Activated CD8-positive, alpha-beta memory T cell treated with anti-CD3 and anti-CD28 coated beads, Interleukin-2, amount 50 U/mL, for 24 hours (primary cell): ENCODE measurements around the gene ABCC6.

Experiments
- DNase-seq: peaks from one replicate; pipeline ENCODE4 v3.0.0-alpha.2; 2020; ENCODE audit errors: extremely low read depth

ABCC6 gene

DNA sequence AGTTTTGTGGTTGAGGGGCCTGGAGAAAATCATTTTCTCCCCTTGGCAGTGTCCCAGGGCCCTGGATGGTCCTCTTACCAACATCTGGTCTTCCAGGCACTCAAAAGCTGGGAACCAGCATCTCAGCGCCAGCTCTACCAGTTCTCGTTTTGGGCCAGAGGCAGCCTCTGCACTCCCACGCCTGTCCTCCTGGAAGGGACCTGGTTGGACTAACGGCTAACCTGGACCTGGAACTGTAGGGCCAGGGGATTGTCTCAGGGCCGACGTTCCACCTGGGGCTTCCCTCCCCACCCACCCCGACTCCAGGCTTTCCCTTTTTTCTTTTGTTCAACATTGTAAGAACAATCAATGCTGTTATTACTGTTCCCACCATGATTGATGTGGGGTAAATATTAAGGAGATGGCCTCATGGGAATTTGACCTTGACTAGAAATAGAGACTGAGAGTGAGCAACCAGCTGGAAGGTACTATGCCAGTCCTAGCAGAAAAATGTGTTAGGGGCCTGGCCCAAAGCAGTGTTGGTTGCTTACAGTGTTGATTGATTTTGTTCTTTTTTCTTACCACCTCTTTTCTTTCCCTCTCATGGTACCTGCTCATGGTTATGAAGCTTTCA lies 81.4 kb downstream of the ABCC6 start:
- DNase-seq: no peak

DNA sequence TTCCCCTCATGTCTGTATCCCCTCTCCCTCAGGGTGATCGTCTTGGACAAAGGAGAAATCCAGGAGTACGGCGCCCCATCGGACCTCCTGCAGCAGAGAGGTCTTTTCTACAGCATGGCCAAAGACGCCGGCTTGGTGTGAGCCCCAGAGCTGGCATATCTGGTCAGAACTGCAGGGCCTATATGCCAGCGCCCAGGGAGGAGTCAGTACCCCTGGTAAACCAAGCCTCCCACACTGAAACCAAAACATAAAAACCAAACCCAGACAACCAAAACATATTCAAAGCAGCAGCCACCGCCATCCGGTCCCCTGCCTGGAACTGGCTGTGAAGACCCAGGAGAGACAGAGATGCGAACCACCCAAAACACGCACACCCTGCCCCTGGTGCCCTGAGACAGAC lies 82.2 kb downstream of the ABCC6 start:
- DNase-seq: no peak

DNA sequence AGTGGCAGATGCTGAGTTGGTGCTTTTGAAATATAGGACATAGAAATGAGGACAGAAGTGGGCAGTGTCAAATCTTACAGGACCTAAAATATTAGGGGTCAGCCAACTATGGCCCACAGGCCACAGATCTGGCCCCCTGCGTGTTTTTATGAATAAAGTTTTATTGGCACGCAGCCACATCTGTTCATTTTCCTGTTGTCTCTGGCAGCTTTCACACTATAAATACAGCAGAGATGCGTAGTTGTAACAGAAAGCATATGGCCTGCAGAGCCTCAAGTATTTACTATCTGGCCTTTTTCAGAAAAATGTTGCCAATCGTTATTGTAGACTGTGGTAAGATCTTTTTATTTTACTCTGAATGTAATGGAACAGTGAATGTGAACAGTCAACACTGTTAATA lies 82.8 kb downstream of the ABCC6 start:
- DNase-seq: no peak

DNA sequence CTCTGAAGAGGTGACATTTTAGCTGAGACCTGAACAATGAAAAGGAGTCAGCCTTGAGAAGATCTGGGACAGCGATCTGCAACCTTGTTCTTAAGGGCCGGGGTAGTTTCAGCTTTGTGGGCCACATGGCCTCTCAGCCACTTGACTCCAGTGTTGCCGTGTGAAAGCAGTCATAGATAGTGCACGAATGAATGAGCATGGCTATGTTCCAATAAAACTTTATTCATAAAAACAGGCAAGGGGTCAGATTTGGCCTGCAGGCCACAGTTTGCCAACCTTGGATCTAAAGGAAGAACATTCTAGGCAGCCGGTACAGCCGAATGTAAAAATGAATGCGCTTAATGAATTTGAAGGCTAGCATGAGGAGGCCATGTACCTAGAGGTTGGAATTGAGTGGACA lies 83.5 kb downstream of the ABCC6 start:
- DNase-seq: no peak

DNA sequence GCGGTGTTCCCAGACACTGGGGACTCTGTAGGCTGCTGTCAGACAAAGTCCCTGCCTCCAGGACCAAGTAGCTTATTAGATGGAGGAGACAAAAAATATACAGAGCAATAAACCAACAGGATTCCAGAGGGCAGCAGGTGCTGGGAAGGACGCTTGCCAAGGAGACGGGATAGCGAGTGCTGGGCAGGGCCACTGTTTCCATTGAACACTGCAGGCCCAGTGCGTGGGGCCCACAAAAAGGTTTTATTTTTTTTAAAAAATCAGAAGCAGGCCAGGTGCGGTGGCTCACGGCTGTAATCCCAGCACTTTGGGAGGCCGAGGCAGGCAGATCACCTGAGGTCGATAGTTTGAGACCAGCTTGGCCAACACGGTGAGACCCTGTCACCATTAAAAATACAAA lies 84.2 kb downstream of the ABCC6 start:
- no peak for DNase-seq

DNA sequence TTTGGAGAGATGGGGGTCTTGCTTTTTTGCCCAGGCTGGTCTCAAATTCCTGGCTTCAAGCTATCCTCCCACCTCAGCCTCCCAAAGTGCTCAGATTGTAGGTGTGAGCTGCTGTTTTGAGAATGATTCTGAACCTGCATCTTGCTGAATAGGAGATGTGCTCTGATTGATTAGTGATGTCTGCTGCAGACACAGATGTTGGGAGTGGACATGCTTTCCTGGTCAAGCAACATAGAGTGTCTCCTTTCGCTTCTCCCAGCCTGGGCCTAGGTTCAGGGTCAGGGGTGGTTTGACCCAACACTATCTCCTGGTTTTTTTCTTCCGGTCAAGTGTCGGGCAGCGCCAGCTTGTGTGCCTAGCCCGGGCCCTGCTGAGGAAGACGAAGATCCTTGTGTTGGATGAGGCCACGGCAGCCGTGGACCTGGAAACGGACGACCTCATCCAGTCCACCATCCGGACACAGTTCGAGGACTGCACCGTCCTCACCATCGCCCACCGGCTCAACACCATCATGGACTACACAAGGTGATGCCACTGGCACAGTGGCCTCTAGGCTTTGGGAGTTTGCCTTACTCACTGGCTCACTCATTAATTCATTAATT lies 85.2 kb downstream of the ABCC6 start:
- no peak for DNase-seq

DNA sequence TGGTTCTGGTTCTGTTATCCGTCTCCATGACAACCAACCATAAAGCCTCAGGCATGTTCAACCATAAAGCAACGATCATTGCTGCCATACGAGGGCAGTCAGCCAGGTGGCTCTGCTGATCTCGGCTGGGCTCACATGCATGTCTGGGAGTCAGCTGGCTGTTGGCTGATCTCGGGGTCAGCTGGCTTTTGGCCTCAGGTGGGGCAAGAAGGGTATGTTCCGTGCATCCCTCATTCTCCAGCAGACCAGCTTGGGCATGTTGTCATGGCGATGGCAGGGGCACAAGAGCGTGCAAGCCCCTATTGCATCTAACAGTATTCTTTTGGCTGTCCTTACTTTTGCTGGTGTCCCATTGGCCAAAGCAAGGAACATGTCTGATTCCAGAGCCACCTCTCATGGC lies 86.2 kb downstream of the ABCC6 start:
- no peak for DNase-seq

DNA sequence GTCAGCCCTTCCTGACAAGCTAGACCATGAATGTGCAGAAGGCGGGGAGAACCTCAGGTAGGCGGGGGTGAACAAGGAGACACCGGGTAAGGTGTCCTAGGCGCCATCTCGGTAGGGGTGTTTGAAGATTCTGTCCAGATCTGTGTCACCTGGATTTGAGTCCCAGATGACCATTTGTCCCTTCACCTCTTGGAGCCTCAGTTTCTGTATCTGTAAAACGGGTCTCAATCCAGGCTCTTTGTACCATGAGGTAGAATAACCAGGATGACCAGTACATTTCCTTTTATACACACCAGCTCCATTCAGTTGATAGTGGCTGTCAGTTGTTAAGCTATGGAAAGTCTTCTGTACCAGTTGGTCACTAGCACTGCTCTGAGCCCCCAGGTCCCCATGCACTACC lies 86.7 kb downstream of the ABCC6 start:
- no peak for DNase-seq

DNA sequence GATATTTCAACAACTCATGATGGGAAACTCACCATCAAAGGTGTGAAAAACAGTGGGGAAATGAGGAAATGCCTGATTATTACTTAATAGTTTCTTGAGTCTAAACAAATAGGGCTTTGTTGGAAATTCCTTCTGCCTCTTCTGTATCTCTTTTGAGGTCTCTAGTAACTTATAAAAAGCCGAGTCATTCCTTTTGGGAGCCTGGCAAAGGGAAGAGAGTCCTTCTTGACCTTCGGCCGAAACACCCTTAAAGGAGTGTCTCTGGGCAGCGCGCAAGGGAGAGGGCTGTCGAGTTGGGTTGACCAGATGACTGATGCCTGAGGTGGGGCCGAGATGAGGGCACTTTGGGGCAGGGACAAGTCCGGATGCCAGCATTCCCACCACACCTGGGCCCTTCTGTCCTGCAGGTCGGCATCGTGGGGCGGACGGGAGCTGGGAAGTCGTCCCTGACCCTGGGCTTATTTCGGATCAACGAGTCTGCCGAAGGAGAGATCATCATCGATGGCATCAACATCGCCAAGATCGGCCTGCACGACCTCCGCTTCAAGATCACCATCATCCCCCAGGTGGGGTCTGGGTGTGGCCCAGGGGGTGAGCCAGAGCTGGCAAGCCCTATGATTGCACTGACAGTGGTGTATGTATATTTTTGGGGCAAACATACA lies 89.2 kb downstream of the ABCC6 start:
- DNase-seq: no peak

DNA sequence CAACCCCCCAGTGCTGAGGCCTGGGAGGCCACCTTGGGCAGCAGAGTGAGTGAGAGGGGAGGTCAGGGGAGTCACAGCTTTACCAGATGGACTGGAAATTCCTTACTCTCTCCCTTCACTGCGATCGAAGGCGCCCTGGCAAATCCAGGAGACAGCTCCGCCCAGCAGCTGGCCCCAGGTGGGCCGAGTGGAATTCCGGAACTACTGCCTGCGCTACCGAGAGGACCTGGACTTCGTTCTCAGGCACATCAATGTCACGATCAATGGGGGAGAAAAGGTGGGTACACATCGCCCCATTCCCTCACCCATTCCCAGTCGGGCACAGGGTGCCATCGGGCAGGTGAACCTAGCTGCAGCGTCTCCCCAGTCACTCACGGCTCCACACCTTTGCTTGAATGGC lies 91.6 kb downstream of the ABCC6 start:
- no peak for DNase-seq

DNA sequence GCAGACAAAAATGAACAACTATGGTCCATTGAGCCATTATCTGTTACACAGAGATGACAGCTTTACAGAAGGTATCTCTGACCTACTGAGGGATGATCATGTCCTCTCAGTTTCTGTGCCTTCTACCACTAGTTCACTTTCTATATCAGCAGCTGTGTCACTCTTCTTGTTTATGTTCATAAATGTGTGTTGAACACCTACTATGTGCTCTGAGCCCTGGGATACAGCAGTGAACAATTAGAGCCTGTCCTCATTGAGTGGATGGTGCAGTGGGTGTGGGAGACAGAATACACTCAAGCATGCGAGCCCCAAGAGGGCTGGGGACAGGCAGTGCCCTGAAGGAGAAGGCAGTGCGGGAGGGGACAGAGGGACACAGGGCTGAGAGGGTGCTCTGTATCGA lies 92.1 kb downstream of the ABCC6 start:
- no peak for DNase-seq

DNA sequence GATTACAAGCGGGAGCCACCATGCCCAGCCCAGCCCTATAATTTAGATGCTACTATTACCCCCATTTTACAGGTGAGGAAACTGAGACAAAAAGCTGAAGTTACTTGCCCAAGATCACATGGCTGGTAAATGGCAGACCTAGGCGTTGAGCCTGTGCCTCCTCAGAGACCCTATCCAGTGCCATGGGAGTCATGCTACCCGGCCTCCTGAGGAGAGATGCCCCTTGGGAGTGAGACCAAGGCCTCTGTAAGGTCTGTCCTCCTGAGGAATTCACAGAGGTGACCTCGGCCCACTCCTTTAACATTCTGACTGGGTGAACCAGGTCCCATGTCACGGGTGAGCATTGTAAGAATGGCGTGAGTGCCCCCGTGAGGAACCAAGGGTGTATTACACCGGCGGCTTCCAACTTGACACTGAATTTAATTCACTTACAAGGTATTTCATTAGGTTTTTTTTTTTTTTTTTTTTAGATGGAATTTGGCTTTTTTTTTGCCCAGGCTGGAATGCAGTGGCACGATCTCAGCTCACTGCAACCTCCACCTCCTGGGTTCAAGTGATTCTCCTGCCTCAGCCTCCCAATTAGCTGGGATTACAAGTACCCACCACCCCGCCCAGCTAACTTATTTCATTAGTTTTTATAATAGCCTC lies 95.7 kb downstream of the ABCC6 start:
- DNase-seq: peak; percentile 27

DNA sequence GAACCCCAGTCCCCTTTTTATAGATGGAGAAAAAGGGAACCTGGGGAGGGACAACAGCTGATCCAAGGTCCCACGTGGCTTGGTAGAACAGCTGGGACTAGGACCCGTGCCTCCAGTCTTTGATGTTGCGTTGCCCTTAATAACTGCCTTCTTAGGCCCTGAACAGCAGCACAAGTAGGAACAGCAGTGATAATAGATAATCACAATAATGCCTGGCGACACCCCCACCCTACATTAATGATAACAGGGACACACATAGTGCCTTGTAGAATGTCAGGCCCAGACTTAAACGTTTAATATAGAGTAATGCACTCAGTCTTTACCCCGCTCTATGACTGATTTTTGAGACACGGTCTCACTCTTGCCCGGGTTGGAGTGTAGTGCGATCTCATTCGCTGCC lies 96.4 kb downstream of the ABCC6 start:
- no peak for DNase-seq

DNA sequence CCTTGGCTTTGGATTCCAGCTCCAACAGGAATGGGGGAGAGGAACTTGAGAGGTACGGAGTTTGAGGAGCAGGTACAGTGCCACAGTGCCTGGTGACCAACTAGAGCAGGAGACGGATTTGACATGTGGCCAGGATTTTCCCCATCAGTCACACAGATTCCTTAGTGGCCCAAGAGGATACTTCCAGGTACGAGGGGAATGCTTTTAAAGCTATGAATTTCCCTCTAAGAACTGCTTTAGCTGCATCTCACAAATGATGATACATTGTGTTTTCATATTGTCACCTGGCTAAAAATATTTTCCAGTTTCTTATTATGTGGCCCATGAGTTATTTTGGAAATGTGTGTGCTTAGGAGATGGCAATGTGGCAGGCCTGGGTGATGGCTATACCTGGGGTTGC lies 98.3 kb downstream of the ABCC6 start:
- DNase-seq: no peak

DNA sequence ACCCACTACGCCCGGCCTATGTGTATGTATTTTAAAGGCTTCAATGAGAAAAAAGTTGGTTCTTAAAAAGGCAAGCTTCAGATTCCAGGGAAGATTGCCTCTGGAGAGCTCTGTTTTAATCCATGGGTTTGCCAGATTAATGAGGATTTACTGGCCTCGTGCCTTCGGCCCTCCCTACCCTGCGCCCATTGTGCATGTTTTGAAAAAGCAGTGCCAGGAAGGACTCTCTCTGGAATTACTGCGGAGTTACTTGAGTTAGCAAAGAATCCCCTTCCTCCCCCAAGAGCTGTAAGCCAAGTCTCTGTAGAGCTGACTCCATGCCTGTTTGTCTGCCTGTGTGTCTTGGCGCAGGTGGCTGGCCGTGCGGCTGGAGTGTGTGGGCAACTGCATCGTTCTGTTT lies 98.9 kb downstream of the ABCC6 start:
- DNase-seq: no peak

DNA sequence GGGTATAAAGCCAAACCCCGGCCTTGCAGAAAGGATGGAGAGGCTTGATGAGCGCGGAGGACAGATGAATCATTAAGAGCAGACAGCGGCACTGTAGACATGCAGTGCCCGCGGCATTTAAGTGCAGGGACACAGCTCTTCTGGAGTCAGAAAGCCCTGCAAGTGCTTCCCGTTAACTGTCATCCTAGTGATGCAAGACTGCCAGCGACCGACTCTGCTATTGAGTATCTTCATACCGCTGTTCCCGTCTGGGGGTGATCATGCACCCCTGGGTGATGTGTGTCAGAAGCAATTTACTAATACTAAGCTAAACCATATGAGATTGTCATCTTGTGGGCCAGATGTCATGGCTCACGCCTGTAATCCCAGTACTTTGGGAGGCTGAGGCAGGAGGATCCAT lies 101.0 kb downstream of the ABCC6 start:
- no peak for DNase-seq

DNA sequence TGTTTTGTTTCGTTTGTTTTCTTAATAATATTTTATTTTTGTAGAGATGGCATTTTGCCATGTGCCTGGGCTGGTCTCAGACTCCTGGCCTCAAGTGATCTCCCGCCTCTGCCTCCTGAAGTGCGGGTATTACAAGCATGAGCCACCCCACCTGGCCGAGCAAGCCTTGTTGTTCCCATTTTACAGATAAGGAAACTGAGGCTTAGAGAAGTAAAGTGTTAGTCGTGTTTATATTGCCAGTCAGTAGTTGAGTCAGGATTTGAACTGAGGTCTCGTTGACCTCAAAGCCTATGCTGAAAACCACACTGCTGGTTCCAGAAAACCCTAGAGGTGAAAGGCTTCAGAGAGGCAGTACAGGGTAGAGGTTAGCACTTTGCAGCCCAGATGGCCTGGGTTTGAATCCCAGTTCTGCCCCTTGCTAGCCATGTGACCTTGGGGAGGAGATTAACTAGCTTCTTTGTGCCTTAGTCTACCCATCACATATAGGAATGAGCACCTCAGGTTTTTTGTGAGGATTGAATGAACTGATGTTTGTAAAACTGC lies 102.0 kb downstream of the ABCC6 start:
- no peak for DNase-seq

DNA sequence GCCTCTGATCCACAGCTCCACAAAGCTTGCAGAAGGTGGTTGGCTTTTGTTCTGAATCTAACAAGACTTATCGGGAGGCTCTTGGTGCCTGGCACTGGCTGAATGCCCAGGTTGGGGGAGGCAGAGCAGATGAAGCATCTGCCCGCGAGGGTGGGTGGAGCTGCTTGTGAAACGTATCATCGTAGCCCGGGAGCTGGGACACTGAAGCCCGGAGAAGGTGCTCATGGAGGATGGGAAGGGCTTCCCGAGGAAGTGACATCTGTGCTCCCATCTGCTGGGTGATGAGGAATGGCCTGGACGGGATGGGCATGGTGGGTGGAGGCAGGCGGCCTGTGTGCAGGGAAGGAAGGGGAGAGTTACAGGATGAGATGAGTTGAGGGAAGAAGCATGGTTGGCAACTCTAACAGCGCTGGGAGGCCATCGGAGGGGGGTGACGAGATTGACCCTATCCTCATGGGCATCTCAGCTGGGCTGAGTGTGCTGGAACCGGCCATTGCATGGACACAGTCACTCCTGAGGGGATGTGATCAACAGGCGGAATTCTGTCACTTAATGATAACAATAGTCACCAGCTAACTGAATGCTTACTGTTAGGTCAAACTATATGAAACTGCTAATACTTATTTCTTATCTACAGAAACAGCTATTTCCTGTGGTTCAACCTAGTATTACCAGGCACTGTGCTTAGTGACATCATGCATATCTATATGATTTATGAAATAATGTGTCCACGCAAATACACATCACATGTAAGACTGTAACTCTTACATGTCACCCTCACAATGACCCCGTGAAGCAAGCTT lies 102.7 kb downstream of the ABCC6 start:
- no peak for DNase-seq

DNA sequence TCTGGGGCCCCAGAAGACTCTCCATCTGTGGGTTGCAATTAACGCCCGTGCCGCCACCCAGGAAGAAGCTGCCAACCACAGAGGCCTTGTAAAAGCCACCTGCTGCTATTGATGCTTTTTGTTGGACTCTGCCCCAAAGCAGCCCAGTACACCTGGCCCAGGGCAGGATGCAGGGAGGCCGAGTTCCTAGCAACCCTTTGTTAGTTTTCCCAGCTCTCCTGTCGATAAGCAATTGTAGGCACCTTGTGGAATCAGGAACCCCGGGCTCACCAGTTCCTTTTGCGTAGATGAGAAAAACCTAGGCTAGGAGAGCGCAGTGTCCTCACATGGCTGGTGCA lies 103.3 kb downstream of the ABCC6 start:
- no peak for DNase-seq

DNA sequence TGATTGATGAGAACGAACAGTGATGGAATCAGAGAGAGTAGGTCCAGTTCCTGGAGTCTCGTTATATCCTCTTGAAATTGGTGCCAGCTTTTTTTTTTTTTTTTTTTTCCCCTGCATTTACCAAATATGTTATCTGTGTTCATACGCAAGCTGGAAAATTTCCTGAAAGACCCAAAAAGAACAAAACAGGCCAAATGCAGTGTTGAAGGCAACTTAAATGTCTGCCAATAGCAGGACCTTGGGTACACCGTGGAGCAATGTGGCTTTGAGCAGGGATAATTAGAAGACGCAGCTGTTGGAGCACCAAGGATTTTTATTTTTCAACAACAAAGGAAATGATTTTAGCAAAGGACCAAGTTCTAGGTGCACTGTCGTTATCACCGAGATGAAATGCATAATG lies 105.0 kb downstream of the ABCC6 start:
- DNase-seq: no peak

DNA sequence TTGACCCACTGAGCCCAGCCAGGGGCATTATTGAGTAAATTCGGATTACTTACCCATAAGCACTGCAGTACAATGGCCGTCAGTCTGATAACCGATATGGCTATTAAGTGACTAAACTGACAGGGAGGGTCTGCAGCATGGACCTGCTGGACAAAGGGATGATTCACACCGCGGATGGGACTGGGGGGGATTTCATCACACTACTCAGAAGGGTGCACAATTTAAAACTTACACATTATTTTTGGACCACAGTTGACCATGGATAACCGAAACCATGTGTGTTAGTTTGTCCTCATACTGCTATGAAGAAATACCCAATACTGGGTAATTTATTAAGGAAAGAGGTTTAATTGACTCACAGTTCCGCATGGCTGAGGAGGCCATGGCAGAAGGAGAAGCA lies 106.5 kb downstream of the ABCC6 start:
- DNase-seq: no peak

DNA sequence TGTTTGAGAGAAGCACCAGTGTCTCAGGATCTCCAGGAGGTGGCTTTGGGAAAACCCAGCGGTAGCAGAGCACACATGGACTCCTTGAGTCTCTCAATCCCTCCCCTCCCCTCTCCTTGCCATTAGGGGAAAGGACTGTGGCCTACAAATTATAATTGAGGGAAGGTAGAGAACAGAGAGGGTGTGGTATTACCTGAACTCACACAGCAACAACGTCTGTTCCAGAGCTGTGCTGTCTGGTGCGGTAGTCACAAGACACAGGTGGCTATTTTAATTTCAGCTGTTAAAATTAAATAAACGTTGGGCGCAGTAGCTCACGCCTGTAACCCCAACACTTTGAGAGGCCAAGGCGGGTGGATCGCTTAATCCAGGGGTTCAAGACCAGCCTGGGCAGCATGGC lies 110.2 kb downstream of the ABCC6 start:
- no peak for DNase-seq
